Effector memory CD4-positive, alpha-beta T cell (primary cell): ENCODE data around the gene GPS1.

ENCODE experiments used
- DNase-seq, 3 donors: peaks; one replicate each; pipeline ENCODE4 v3.0.0-alpha.2; 2020
- H3K27ac ChIP-seq: 2 replicates; pipeline ENCODE4 v1.7.0; 2013; ENCODE audit warnings: mild to moderate bottlenecking, low read length, moderate library complexity; ENCODE audit not compliant: insufficient read depth, poor library complexity, severe bottlenecking
- H3K27me3 ChIP-seq: replicated peaks from 2 replicates; pipeline ENCODE4 v1.7.0; 2013; ENCODE audit warnings: mild to moderate bottlenecking, low read length; ENCODE audit not compliant: insufficient read depth, control insufficient read depth, poor library complexity, severe bottlenecking
- H3K36me3 ChIP-seq: 2 replicates; pipeline ENCODE4 v1.7.0; 2013; ENCODE audit warnings: mild to moderate bottlenecking, low read length, moderate library complexity; ENCODE audit not compliant: control insufficient read depth, insufficient read depth
- H3K4me1 ChIP-seq: 2 replicates; pipeline ENCODE4 v1.7.0; 2013; ENCODE audit warnings: low read length, mild to moderate bottlenecking; ENCODE audit not compliant: control insufficient read depth, insufficient read depth, poor library complexity, severe bottlenecking
- H3K4me3 ChIP-seq: 2 replicates; pipeline ENCODE4 v1.7.0; 2013; ENCODE audit warnings: low read length, low read depth, mild to moderate bottlenecking; ENCODE audit not compliant: insufficient read depth, poor library complexity, severe bottlenecking
- H3K9me3 ChIP-seq: 2 replicates; pipeline ENCODE4 v1.7.0; 2013; ENCODE audit warnings: mild to moderate bottlenecking, low read length, moderate library complexity; ENCODE audit not compliant: control insufficient read depth
- total RNA-seq, 3 donors: gene quantifications; one replicate each; lab custom pipeline; 2026; lab: John Stamatoyannopoulos, UW

GPS1 gene
- total RNA-seq = 63.1 to 75.0 (median 69.3) reads per million in 3 donors

- peak within 1 kb of the TSS; percentile 71 for H3K4me3 ChIP-seq
- peak; percentile 63 to 74 (median 65) for DNase-seq
- H3K9me3 ChIP-seq = no peaks in the 10 kb centered on the region
- peaks cover 34% of the 10 kb centered on the region for H3K36me3 ChIP-seq
- no peak within 1 kb of the TSS for H3K27ac ChIP-seq
- peaks cover 25% of the 10 kb centered on the region for H3K4me1 ChIP-seq
- no peaks in the 10 kb centered on the region for H3K27me3 ChIP-seq
Observed at GRCh38 chr17:82051776-82052637, at the start of gene GPS1, which contains the start of gene RFNG. Gene GPS1 (plus strand): TSS chr17:82051898. CDS start chr17:82051932, 34 bp downstream. Gene RFNG (minus strand): TSS chr17:82051811. CDS start chr17:82051766, 45 bp downstream.

GRCh38 chr17:82003411-82004381 lies 48.0 kb upstream of the GPS1 start:
- H3K27me3 ChIP-seq = no peaks in the 10 kb centered on the region
- no peaks in the 10 kb centered on the region for H3K9me3 ChIP-seq
- no peaks in the 10 kb centered on the region for H3K36me3 ChIP-seq
- no peaks in the 10 kb centered on the region for H3K4me1 ChIP-seq
- no peak overlapping the region for H3K27ac ChIP-seq
- no peak for DNase-seq
- no peak overlapping the region for H3K4me3 ChIP-seq

GRCh38 chr17:82004517-82005455 lies 46.9 kb upstream of the GPS1 start:
- Histone ChIP-seq H3K27me3 (no peaks in the 10 kb centered on the region), H3K9me3 (no peaks in the 10 kb centered on the region), H3K36me3 (no peaks in the 10 kb centered on the region), H3K4me1 (no peaks in the 10 kb centered on the region), H3K4me3 (no peak overlapping the region), H3K27ac (no peak overlapping the region)
- no peak for DNase-seq

- no peaks in the 10 kb centered on the region for H3K4me1 ChIP-seq
Observed at GRCh38 chr17:82005701-82006348, 45.9 kb upstream of the GPS1 start.

DNA sequence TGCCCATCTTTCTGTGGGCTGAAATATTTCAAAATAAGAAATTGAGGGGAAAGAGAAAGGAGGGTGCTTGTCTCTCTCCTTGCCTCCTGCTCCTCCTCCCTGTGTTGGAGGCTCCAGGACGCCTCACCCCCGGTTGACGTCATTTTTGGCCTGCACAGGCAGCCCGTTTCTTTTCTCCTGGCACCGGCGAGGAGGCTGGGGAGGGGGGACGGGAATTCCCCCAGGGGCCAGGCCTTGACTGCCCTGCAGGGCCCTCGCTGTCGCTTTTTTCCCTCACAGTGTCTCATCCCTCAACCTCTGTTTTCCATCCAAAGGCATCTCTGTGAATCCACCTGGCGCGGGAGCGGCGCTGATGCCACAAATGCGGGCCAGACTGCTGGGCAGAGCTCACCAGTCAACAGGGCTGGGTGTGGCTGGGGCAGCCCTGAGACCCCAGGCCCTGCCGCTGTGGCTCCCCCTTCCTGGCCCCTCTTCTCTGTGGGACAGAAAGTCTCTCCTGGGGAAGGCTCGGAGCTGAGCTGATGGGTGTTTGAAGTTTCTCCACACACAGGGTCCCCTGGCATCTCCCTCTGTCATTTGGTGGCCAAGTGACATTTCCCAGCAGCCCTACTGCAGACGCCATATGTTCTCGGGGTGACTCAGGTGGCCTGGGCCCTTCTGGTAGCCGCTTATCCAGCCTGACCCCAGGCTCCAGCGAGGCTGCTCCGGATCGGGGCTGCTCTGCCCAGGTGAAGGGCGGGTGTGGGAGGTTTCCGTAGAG lies 45.0 kb upstream of the GPS1 start:
- H3K4me1 ChIP-seq = no peaks in the 10 kb centered on the region
- DNase-seq = no peak
- no peak overlapping the region for H3K27ac ChIP-seq

More at GRCh38 chr17:82005701-82006348, 45.9 kb upstream of the GPS1 start:
- DNase-seq = no peak
- no peaks in the 10 kb centered on the region for H3K9me3 ChIP-seq
- no peaks in the 10 kb centered on the region for H3K36me3 ChIP-seq
- H3K27me3 ChIP-seq = no peaks in the 10 kb centered on the region
- no peak overlapping the region for H3K4me3 ChIP-seq
- H3K27ac ChIP-seq = no peak overlapping the region

DNA sequence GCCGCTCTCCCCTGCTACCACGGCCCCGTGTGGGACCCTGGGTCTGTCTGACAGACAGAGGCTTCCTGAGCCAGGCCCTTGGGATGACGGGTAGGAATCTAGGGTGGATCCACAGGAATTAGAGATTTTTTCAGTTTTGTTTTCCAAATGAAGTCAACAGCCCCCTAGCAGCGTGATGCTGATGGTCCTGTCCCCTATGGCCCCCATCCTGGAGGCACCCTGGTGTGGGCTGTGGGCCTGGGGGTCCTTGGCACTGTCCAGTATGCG lies 44.5 kb upstream of the GPS1 start:
- H3K4me1 ChIP-seq = no peaks in the 10 kb centered on the region
- no peaks in the 10 kb centered on the region for H3K9me3 ChIP-seq
- no peaks in the 10 kb centered on the region for H3K36me3 ChIP-seq
- H3K4me3 ChIP-seq = no peak overlapping the region
- no peak for DNase-seq
- no peaks in the 10 kb centered on the region for H3K27me3 ChIP-seq
- no peak overlapping the region for H3K27ac ChIP-seq

More for the DNA sequence above, 45.0 kb upstream of the GPS1 start:
- Histone ChIP-seq H3K4me3 (no peak overlapping the region), H3K36me3 (no peaks in the 10 kb centered on the region), H3K9me3 (no peaks in the 10 kb centered on the region), H3K27me3 (no peaks in the 10 kb centered on the region)

GRCh38 chr17:82007495-82008257 lies 44.0 kb upstream of the GPS1 start:
- H3K27ac ChIP-seq = no peak overlapping the region
- no peaks in the 10 kb centered on the region for H3K36me3 ChIP-seq
- H3K9me3 ChIP-seq = no peaks in the 10 kb centered on the region
- no peak for DNase-seq
- no peaks in the 10 kb centered on the region for H3K4me1 ChIP-seq
- no peaks in the 10 kb centered on the region for H3K27me3 ChIP-seq
- H3K4me3 ChIP-seq = no peak overlapping the region

- Histone ChIP-seq H3K27me3 (no peaks in the 10 kb centered on the region), H3K4me1 (no peaks in the 10 kb centered on the region), H3K27ac (no peak overlapping the region), H3K36me3 (no peaks in the 10 kb centered on the region), H3K4me3 (no peak overlapping the region), H3K9me3 (no peaks in the 10 kb centered on the region)
- no peak for DNase-seq
Observed at GRCh38 chr17:82008258-82008940, 43.3 kb upstream of the GPS1 start.
